GM18867 (cell line): Measurements from ENCODE around the gene MED4.
A peak's percentile ranks its signal among the peaks of the same experiment; 100 is the strongest.

Source experiments
- ATAC-seq: cut with Tn5 transposase; IDR thresholded peaks from one replicate; pipeline ENCODE4 v1.9.1; 2021; ENCODE audit warnings: mild to moderate bottlenecking, moderate library complexity; ENCODE audit not compliant: unreplicated experiment

MED4 gene

DNA sequence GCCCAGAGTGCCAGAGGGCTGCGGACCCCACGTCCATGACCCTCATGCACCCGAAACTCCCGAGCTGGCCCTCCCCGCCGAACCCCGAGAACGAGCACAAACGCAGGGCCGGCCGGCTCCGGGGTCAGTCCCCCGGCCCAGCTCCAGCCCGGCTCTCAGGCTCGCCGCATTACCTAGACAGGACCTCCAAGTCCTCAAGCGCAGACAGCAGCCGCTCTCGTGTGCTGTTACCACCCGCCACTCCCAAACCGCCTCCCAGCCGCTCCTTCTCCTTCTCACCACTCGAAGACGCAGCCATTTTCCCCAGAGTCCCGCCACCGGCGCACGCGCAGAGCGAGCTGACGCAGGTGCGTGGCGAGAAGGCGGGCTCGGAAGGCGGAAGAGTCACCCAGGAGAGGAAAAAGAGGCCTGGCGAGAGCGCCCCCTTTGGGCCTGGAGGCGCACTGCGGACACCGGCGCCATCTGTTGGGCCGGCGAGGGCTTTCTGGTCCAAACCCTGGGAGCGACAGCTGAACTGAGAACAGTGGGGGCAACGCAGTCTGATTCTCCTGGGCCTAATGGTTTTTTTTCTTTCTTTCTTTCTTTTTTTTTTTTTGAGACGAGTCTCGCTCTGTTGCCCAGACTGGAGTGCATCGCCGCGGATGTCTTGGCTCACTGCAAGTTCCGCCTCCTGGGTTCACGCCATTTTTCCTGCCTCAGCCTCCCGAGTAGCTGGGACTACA is at the start of gene MED4:
MED4 (minus strand) TSS at position 324 of the 722 bp plus-strand sequence; CDS start at position 298, 26 bp downstream.
- peak; percentile 96 for ATAC-seq

- ATAC-seq: no peak
Observed at GRCh38 chr13:48144413-48145035, 49.6 kb upstream of the MED4 start.

DNA sequence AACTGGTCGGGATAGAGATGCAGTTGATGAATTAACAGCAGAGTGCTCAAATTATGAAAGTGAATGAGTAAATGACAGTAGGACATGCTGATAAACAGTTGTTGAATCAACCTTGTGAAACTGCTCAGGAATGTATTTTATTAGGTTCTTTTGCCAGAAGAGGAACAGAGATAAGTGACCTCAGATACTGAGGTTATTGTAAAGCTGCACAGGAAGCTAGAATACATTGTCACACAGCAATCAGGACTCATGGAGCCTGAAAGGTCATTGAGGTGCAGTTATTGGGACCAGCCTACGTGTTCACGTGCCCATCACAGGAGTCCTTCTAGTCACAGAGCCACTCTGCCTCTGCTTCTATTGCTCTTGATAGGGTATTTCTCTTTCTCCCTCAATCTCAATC is 47.5 kb upstream of the MED4 start:
- peak; percentile 95 for ATAC-seq

DNA sequence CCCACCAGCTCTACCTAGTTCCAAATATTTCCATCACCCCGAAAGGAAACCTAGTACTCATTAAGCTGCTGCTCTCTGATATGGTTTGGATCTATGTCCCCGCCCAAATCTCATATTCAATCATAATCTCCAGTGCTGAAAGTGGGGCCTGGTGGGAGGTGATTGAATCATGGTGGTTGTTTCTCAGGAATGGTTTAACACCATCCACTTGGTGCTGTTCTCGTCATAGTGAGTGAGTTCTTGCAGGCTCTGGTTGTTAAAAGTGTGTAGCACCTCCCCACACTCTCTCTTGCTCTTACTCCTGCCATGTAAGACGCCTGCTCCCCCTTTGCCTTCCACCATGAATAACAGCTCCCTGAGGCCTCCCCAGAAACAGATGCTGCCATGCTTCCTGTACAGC is 43.4 kb upstream of the MED4 start:
- ATAC-seq: no peak

- no peak for ATAC-seq
Observed at GRCh38 chr13:48132961-48133360, 38.1 kb upstream of the MED4 start.

DNA sequence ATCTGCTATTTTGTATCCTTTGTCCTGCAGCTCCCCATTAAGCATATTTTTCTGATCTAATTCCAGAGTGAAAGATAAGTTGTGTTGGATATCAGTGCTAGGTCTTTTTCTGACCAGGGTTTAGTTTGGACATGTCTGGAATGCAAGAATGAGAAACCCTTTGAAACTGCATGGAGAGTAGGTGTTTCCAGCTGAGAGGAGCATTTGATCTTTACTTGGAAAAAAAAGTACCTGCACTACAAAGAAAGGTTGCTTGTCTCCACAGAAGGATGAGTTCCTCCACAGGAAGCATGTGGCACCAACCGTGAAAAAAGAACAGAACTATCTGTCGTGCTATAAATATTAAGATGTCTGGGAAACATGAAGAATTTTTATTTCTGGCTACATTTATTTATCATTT is 36.6 kb upstream of the MED4 start:
- no peak for ATAC-seq

DNA sequence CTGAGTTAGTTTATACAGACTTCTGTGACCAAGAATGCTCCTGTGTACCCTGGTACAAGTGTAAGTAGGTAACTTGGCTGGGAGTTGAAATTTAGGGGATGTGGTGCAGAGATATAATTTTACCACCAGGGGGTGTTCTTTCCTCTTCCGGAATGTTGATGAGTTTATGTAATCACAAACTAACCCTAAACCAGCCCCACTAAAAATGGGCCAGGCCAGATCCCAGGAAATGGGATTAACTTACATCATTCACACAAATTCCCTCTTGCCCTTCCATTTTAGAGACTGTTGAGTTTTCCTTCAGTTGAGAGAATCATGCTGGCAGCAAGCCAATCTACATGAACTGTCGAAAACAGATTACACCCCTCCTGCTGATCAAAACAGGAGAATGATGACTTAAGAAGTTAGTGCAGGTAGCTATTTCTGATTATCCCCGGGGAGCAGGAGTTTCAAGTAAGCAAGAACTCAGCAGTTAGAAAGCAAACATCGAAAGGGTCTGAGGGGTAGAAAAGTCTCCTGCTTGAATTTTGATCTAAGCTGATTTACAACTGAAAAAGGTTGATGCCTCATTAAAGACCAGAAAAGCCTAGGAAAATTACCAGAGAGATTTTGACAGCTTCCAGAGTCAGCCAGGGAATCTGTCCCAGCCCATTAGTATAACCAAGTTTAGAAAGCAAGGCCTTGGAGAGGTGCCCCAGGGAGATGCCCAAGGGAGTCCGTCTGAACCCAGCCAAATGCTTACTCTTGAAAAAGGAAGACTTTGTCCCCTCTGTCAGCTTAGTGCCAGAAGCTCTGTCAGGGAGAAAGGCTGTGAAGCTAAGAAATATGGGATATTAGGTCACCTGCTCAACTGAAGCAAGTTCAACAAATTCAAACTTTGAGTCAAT is 32.3 kb upstream of the MED4 start:
- ATAC-seq: peak; percentile 75

DNA sequence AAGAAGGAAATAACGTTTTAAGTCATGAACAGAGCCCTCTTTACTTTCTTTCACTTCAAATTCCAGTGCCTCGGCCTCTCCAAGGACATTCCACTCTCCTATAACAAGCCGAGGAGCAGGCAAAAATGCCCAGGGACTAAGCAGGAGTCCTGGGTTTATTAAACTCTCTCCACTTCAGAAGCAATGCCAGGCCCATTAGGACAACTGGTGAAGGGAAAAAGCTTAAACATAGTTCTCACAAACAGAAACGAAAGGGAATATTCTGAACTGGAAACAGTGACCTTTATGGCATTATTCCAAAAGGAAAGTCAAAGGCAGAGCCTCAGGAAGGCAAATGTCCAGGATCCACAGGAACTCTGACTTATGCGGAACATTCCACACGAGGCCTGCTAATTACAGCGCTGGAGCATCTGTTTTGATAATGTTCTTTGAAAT is 30.9 kb upstream of the MED4 start:
- no peak for ATAC-seq

DNA sequence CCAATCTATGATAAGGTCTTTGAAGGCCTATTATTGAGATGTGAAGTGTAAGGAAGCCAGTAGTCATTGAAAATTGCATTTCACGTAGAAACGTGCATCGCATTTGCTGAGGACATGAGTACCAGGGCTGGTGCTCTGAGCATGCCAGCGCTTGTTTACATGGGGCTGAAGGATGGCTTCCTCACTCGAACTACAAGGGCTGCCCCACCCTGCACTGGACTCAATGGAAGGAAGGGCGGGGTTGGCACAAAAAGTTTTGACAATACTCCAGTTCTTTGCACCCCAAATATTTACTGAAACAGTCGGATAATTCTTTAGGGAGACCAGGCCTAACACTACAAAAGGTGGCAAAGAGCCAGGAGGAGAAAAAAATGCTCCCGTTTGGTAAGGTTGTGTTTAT is 28.9 kb upstream of the MED4 start:
- no peak for ATAC-seq

- no peak for ATAC-seq
Observed at GRCh38 chr13:48121733-48122132, 26.8 kb upstream of the MED4 start.

- no peak for ATAC-seq
Observed at GRCh38 chr13:48120241-48120640, 25.3 kb upstream of the MED4 start.

GRCh38 chr13:48118030-48118429 is 23.1 kb upstream of the MED4 start:
- ATAC-seq: no peak

DNA sequence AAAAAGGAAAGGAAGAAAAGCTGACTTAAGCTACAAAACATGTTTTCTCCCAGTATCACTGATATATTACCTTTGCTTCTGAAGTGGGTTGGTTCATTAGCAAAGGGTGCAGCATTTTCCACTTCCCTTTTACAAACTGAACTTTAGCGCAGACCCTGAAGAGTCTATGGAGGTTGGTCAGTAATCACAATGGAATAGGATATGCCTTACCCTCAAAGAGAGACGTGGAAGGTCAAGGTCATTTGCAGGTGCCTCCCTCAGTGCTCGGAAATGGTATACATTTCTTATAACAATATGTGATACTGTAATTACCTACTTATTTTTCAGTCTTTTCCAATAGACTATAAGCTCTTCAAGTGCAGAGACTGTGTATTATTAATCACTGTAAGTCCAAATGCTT is 21.9 kb upstream of the MED4 start:
- ATAC-seq: no peak

GRCh38 chr13:48113756-48114130 is 18.8 kb upstream of the MED4 start:
- ATAC-seq: no peak

DNA sequence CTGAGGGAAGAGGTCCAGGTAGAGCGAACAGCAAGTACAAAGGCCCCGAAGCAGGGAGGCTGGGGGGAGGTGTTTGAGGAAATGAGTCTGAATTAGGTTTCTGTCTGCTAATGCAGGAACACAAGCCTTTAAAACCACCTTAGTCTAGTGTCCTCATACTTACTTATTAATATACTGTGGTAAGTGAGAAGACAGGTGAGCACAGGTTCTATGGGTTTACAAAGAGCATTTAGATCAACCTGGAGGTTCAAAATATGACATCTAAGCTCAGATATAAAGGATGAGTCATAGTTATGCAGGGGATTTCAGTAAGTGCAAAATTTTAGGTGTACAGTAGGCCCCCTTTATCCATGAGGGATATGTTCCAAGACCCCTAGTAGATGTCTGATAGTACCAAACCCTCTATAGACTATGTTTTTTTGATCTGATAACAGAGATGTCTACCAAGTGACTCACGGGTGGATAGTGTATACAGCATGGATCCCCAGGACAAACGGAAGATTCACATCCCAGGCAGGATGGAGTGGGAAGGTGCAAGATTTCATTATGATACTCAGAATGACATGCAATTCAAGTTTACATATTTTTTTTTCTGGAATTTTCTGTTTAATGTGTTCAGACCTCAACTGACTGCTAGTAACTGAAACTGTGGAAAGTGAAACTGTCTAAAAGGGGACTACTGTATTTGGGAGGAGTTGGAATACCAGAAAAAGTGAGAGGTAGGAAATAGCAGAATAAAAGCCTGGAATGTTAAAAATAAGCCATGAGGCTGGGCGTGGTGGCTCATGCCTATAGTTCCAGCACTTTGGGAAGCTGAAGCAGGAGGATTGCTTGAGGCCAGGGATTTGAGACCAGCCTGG is 18.2 kb upstream of the MED4 start:
- no peak for ATAC-seq

DNA sequence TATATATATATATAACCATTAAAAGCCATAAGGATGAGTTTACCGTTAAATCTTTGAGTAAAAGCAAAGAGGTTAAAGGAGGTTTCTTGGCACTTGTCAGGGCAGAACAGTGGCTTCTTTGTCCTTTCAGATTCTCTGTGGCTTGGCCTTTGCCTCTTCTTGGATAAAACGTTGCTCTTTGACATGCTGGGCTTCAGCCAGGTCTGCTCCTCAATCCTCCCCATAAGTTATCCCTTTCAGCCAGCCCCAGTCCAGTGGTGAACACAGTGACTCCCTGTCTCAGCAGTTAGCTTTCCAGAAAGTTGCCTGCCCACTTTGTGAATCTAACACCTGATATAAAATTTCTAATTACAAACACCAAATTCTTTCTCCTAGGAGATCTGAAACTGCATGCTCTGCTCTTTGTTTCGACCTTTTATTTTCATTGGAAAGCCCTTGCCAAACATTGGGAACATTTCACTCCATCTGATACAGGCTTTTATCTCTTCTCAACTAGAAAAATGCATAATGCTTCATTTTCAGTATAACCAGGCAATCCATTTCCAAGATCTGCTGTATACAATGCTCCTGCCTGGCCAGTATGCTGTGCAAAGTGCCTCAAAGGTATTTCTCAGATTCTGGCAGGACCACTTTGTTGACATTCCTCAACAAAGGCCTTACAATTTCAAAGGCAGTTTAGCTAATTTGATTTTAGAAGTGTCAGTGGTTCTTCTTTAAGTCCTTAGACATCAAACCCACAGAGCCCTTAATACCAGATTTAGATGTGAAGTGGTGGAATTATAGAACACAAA is 16.2 kb upstream of the MED4 start:
- ATAC-seq: no peak

GRCh38 chr13:48110132-48110868 is 15.4 kb upstream of the MED4 start:
- no peak for ATAC-seq

- no peak for ATAC-seq
Observed at GRCh38 chr13:48108106-48108505, 13.2 kb upstream of the MED4 start.

DNA sequence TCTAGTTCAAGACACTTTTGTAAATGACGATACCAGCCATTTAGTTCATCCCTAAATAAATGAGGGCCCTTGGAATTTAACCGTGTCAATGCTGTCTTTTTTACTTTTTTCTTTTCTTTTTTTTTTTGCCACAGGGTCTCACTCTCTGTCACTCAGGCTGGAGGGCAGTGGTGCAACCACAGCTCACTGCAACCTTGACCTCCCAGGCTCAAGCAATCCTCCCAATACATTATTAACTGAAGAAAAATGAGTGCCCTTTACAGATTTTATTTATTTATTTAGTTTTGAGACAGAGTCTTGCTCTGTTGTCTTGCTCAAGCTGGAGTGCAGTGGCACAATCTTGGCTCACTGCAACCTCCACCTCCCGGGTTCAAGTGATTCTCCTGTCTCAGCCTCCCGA is 2.9 kb upstream of the MED4 start:
- no peak for ATAC-seq
